ENCODE results near the gene STAT1.

DNA sequence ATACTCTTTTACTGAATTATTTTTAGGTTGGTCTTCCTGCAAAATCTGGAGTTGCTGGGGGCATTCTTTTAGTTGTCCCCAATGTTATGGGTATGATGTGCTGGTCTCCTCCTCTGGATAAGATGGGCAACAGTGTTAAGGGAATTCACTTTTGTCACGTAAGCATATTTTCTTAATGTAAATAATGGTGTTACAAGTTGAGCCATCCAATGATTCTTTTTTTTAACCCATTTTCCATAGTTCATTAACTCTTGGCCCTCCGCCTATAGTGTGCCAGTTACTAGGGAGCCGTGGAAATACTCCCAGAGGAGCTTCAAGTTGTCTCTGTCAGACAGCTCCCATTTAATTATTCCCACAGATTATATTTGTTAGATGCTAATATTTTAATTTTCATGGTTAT lies 83.6 kb downstream of the STAT1 start:
- TF ChIP-seq POLR2A (IDR thresholded peaks at IDR 0.05) = no peak
- TF ChIP-seq, protein P1, sequence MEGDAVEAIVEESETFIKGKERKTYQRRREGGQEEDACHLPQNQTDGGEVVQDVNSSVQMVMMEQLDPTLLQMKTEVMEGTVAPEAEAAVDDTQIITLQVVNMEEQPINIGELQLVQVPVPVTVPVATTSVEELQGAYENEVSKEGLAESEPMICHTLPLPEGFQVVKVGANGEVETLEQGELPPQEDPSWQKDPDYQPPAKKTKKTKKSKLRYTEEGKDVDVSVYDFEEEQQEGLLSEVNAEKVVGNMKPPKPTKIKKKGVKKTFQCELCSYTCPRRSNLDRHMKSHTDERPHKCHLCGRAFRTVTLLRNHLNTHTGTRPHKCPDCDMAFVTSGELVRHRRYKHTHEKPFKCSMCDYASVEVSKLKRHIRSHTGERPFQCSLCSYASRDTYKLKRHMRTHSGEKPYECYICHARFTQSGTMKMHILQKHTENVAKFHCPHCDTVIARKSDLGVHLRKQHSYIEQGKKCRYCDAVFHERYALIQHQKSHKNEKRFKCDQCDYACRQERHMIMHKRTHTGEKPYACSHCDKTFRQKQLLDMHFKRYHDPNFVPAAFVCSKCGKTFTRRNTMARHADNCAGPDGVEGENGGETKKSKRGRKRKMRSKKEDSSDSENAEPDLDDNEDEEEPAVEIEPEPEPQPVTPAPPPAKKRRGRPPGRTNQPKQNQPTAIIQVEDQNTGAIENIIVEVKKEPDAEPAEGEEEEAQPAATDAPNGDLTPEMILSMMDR (IDR thresholded peaks at IDR 0.05) = no peak
- TF ChIP-seq EP300 (IDR thresholded peaks at IDR 0.05; ENCODE audit: low read depth) = no peak
